ENCODE data around the gene MAPKAP1. TPM values are rescaled to one million over a fixed set of nuclear protein-coding genes. Genes with fewer than 3 reads are reported as not detected.

MAPKAP1 gene
- total RNA-seq, 1 donor from 2014 or later = 62.9 TPM

- no peak for DNase-seq (ENCODE audit: low spot score in 2 of 2, unreplicated experiment in 2 of 2)
- Mint-ChIP-seq H3K27ac (no peak overlapping the region), H3K4me3 (no peak overlapping the region), H3K27me3 (ENCODE audit: low read depth) (no peaks in the 10 kb centered on the region), H3K9me3 (no peaks in the 10 kb centered on the region), H3K4me1 (peaks cover 24% of the 10 kb centered on the region), H3K36me3 (peaks cover 2% of the 10 kb centered on the region)
- TF ChIP-seq, protein P1, sequence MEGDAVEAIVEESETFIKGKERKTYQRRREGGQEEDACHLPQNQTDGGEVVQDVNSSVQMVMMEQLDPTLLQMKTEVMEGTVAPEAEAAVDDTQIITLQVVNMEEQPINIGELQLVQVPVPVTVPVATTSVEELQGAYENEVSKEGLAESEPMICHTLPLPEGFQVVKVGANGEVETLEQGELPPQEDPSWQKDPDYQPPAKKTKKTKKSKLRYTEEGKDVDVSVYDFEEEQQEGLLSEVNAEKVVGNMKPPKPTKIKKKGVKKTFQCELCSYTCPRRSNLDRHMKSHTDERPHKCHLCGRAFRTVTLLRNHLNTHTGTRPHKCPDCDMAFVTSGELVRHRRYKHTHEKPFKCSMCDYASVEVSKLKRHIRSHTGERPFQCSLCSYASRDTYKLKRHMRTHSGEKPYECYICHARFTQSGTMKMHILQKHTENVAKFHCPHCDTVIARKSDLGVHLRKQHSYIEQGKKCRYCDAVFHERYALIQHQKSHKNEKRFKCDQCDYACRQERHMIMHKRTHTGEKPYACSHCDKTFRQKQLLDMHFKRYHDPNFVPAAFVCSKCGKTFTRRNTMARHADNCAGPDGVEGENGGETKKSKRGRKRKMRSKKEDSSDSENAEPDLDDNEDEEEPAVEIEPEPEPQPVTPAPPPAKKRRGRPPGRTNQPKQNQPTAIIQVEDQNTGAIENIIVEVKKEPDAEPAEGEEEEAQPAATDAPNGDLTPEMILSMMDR (IDR thresholded peaks at IDR 0.05; ENCODE audit: unreplicated experiment) = no peak
Measured at GRCh38 chr9:125681657-125682056, 25.4 kb downstream of the MAPKAP1 start.

DNA sequence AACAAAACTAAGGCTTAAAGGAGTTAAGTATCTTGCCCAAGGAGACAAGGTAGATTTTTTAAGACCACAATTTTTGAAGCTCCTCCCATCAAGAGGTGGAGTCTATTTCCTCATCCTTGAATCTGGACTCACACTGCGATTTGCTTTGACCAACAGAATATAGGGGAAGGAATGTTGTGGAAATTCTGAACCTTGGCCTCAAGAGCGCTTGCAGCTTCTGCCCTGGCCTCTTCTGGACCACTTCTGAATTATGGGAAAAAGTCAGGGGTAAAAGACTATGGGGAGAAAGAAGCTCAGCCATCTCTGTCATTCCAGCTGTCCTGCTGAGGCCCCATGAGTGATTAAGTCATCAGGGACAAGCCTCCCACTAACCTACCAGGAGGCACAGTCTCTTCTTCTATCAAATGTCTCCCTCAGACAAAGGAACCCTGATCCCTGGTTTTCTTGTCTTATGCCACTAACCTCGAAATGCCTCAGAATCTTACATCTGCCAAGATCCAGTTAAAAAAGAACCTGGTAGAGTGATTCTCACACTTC, 25.9 kb downstream of the MAPKAP1 start:
- Mint-ChIP-seq H3K4me3 (no peak overlapping the region), H3K9me3 (no peaks in the 10 kb centered on the region), H3K4me1 (peaks cover 20% of the 10 kb centered on the region), H3K27ac (peak overlapping the region; percentile 31), H3K27me3 (ENCODE audit: low read depth) (no peaks in the 10 kb centered on the region), H3K36me3 (peaks cover 2% of the 10 kb centered on the region)
- no peak for DNase-seq (ENCODE audit: low spot score in 2 of 2, unreplicated experiment in 2 of 2)
- TF ChIP-seq, protein P1 (IDR thresholded peaks at IDR 0.05; ENCODE audit: unreplicated experiment) = no peak

GRCh38 chr9:125680445-125680844, 26.6 kb downstream of the MAPKAP1 start:
- Mint-ChIP-seq H3K27me3 (ENCODE audit: low read depth) (no peaks in the 10 kb centered on the region), H3K27ac (peak overlapping the region; percentile 31), H3K9me3 (no peaks in the 10 kb centered on the region), H3K4me3 (no peak overlapping the region), H3K36me3 (peaks cover 2% of the 10 kb centered on the region), H3K4me1 (peaks cover 24% of the 10 kb centered on the region)
- TF ChIP-seq, protein P1 (IDR thresholded peaks at IDR 0.05; ENCODE audit: unreplicated experiment) = no peak
- DNase-seq (ENCODE audit: low spot score in 2 of 2, unreplicated experiment in 2 of 2) = no peak

- TF ChIP-seq, protein P1 (IDR thresholded peaks at IDR 0.05; ENCODE audit: unreplicated experiment) = no peak
- no peak overlapping the region for H3K4me3 Mint-ChIP-seq
- peaks cover 2% of the 10 kb centered on the region for H3K36me3 Mint-ChIP-seq
- no peaks in the 10 kb centered on the region for H3K27me3 Mint-ChIP-seq (ENCODE audit: low read depth)
- no peak for DNase-seq (ENCODE audit: low spot score in 2 of 2, unreplicated experiment in 2 of 2)
- no peaks in the 10 kb centered on the region for H3K9me3 Mint-ChIP-seq
- H3K4me1 Mint-ChIP-seq = peaks cover 31% of the 10 kb centered on the region
- no peak overlapping the region for H3K27ac Mint-ChIP-seq
Measured at GRCh38 chr9:125679597-125680189, 27.3 kb downstream of the MAPKAP1 start.

DNA sequence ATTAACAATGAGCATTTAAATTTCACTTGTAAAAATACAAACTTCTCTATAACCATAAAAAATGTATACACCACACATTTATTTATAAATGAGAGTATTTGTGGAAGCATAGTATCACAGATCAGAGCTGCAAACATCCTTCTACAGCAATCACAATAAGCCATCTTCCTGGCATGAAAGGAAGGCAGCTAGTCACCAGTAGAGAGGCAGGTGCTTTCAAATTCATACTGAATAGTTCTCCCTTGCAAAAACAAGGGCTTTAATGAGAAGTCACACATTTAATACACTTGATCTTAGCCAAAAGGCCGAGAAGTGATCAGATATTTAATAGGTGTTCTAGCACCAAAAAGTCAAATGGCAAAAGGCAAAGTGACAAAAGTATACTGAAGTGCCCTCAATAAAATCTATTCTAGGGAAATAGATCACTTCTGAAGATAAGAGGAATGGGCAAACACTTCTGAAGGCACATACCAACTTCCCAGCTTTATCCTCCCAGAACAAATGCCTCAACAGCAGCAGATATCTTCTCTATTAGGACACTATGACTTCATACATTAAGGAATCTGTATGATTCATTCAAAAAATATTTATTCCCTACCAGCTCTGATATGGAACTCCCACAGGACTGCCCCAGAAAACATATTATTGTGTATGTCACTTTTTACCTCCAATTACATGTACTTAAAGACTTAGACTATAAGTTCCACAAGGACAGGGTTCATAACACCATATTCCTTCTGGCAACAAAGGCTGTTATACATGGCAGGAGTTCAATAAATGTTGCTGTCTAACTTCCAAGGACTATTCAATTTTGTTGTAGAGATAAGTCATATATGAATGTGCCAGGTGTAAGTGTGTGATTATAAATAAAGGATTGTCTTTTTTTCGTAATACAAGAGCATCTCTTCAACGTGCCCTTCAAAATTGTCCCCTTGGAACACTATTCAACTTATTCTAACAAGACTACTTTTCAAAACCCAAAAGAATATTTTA, 31.7 kb downstream of the MAPKAP1 start:
- Mint-ChIP-seq H3K4me1 (peaks cover 29% of the 10 kb centered on the region), H3K27ac (peak overlapping the region; percentile 79), H3K36me3 (no peaks in the 10 kb centered on the region), H3K4me3 (no peak overlapping the region), H3K9me3 (no peaks in the 10 kb centered on the region), H3K27me3 (ENCODE audit: low read depth) (no peaks in the 10 kb centered on the region)
- no peak for DNase-seq (ENCODE audit: low spot score in 2 of 2, unreplicated experiment in 2 of 2)
- TF ChIP-seq, protein P1 (IDR thresholded peaks at IDR 0.05; ENCODE audit: unreplicated experiment) = no peak
